GM12878 (cell line): ENCODE results near the gene TP63. TPM values are rescaled to one million over a fixed set of nuclear protein-coding genes. Genes with fewer than 3 reads are reported as not detected.

Experiments
- ATAC-seq: fragments of 200-7000 bp; cut with Tn5 transposase; 3 replicates; pipeline ENCODE4 v1.9.1; 2020; ENCODE audit warnings: mild to moderate bottlenecking, moderate library complexity
- BruUV-seq: library from RNA; stranded (reverse); fragments of 400-500 nt; replicated peaks from 2 replicates; lab custom pipeline; 2021; lab: Mats Ljungman, UMichigan
- CTCF ChIA-PET: fragments of 300-600 bp; sonication (Branson Sonifier 250); formaldehyde crosslinking; extraction: SDS; loops from one replicate; lab custom pipeline; 2021; ENCODE audit warnings: inconsistent platforms; lab: Yijun Ruan, JAX
- POLR2A ChIA-PET: fragments of 350-600 bp; formaldehyde crosslinking; extraction: SDS; loops from one replicate; lab custom pipeline; 2021; ENCODE audit warnings: inconsistent platforms; lab: Charles Lee
- RAD21 ChIA-PET: fragments of 300-600 bp; sonication (Branson Sonifier 250); formaldehyde crosslinking; loops from one replicate; lab custom pipeline; 2023; ENCODE audit warnings: antibody characterized with exemption; ENCODE audit not compliant: unreplicated experiment; lab: Charles Lee
- SMC1A ChIA-PET: fragments of 300-600 bp; sonication (Branson Sonifier 250); formaldehyde crosslinking; loops from one replicate; lab custom pipeline; 2023; ENCODE audit not compliant: unreplicated experiment, uncharacterized antibody; lab: Charles Lee
- DNase-seq: peaks from one replicate; pipeline ENCODE4 v3.0.0-alpha.2; 2011; ENCODE audit warnings: low read depth, low spot score
- FAIRE-seq: peaks from 3 replicates; lab custom pipeline; 2011; peaks lifted over from hg19 to GRCh38; lab: Jason Lieb, UNC
- H2AFZ ChIP-seq: 2 replicates; pipeline ENCODE4 v1.6.0; 2011; ENCODE audit warnings: low read depth, low read length, control low read depth; ENCODE audit not compliant: control insufficient read depth
- H3K27ac ChIP-seq: 2 replicates; pipeline ENCODE4 v1.5.1; 2011; ENCODE audit warnings: control low read depth; ENCODE audit not compliant: control insufficient read depth, insufficient read depth
- H3K27me3 ChIP-seq, 2 experiments: replicated peaks in 1 of 2; 2 replicates each; pipeline versions ENCODE4 v1.6.0 to v1.6.1; 2011; ENCODE audit warnings: low read length in 1 of 2; ENCODE audit not compliant: control insufficient read depth in 2 of 2, insufficient read depth in 2 of 2
- H3K36me3 ChIP-seq, 2 experiments: 2 replicates each; pipeline ENCODE4 v1.5.1; 2011; ENCODE audit warnings: low read length in 1 of 2; ENCODE audit not compliant: control insufficient read depth in 2 of 2, insufficient read depth in 2 of 2
- H3K4me1 ChIP-seq: 2 replicates; pipeline ENCODE4 v1.6.1; 2011; ENCODE audit warnings: mild to moderate bottlenecking, low read length, moderate library complexity, mixed read lengths; ENCODE audit not compliant: control insufficient read depth, insufficient read depth
- H3K4me2 ChIP-seq: 2 replicates; pipeline ENCODE4 v1.6.0; 2011; ENCODE audit warnings: control low read depth; ENCODE audit not compliant: control insufficient read depth, insufficient read depth
- H3K4me3 ChIP-seq: fragments of 200-600 bp; sonication (generic); 2 replicates; pipeline ENCODE4 v1.5.1; 2016
- H3K79me2 ChIP-seq: 2 replicates; pipeline ENCODE4 v1.6.0; 2011; ENCODE audit warnings: low read length; ENCODE audit not compliant: control insufficient read depth, insufficient read depth
- H3K9ac ChIP-seq: 2 replicates; pipeline ENCODE4 v1.8.0; 2011; ENCODE audit warnings: low read length, control low read depth, mixed read lengths; ENCODE audit not compliant: control insufficient read depth, insufficient read depth
- H3K9me3 ChIP-seq: replicated peaks from 3 replicates; pipeline ENCODE4 v1.5.1; 2011; ENCODE audit warnings: mild to moderate bottlenecking, low read length; ENCODE audit not compliant: control insufficient read depth, insufficient read depth
- H4K20me1 ChIP-seq: 2 replicates; pipeline ENCODE4 v1.6.0; 2011; ENCODE audit not compliant: control insufficient read depth, insufficient read depth
- EP300 ChIP-seq, 2 experiments: fragments of 150-350 bp in 1 of 2; IDR thresholded peaks; 2 replicates each; pipeline ENCODE4 v1.6.1; 2011 to 2012; ENCODE audit warnings: low read depth in 2 of 2, low read length in 2 of 2, borderline replicate concordance in 1 of 2, improper control_type of control experiment in 1 of 2, inconsistent platforms in 1 of 2; ENCODE audit not compliant: control insufficient read depth in 1 of 2
- MTA3 ChIP-seq: IDR thresholded peaks from 2 replicates; pipeline ENCODE4 v1.6.1; 2012; ENCODE audit warnings: low read length, inconsistent platforms, borderline replicate concordance
- RFX5 ChIP-seq: IDR thresholded peaks from 2 replicates; pipeline ENCODE4 v1.6.1; 2011; ENCODE audit warnings: low read depth, low read length, improper control_type of control experiment
- SP1 ChIP-seq: IDR thresholded peaks from one replicate; pipeline ENCODE4 v1.6.1; 2011; ENCODE audit warnings: low read depth, low read length
- SREBF2 ChIP-seq: IDR thresholded peaks from 2 replicates; pipeline ENCODE4 v1.6.1; 2012; ENCODE audit warnings: mild to moderate bottlenecking, low read length
- ZNF207 ChIP-seq: fragments of 450-650 bp; IDR thresholded peaks from 2 replicates; pipeline ENCODE4 v1.6.1; 2014; ENCODE audit warnings: antibody characterized with exemption, mild to moderate bottlenecking, borderline replicate concordance
- ZNF274 ChIP-seq: IDR thresholded peaks from one replicate; pipeline ENCODE4 v1.8.0; 2011; ENCODE audit not compliant: insufficient read length, insufficient read depth
- WGBS: methylation state at CpG from one replicate; pipeline ENCODE4 v1.1.6; 2016; ENCODE audit warnings: low lambda C conversion rate; ENCODE audit not compliant: insufficient replicate concordance, insufficient coverage; ENCODE audit errors: missing lambda C conversion rate; 5-methylcytosine and 5-hydroxymethylcytosine counted together
- in situ Hi-C: fragments of 300-500 bp; cut with MboI; formaldehyde crosslinking; loops from 9 replicates; pipeline ENCODE4 v1.14.3; 2018; ENCODE audit warnings: mixed read lengths
- intact Hi-C: fragments of 100-400 bp; cut with micrococcal nuclease; formaldehyde crosslinking; loops from one replicate; pipeline ENCODE4 v1.14.2; 2022; ENCODE audit not compliant: unreplicated experiment
- polyA plus RNA-seq, 11 experiments: library from polyadenylated mRNA; depleted of rRNA in 4 of 11; unstranded in 6 of 11; stranded (reverse) in 5 of 11; fragments of >200 nt; fragmentation: Nextera tagmentation in 4 of 11; fragmentation: Illumina TruSeq in 1 of 11; extraction: Ambion mirVana in 4 of 11; extraction: Trizol in 1 of 11; gene quantifications; 1 replicate in 1 of 11; 2 replicates in 10 of 11; pipeline versions ENCODE4 v1.2.1 to v1.2.3, GENCODE V29; 2011 to 2016; ENCODE audit warnings: inconsistent platforms in 2 of 11, missing spikeins in 2 of 11, low read depth in 1 of 11
- total RNA-seq, 4 experiments: library from RNA; depleted of rRNA in 3 of 4; stranded (reverse); fragments of >200 nt in 3 of 4; fragmentation: Illumina TruSeq in 1 of 4; extraction: Trizol in 1 of 4; gene quantifications; 2 replicates each; pipeline versions ENCODE4 v1.2.1 to v1.2.3, GENCODE V29; 2013 to 2021
- TF ChIP-seq, protein P1 (sequence below): fragments of 450-650 bp; IDR thresholded peaks from 2 replicates; pipeline ENCODE4 v1.6.1; 2017; ENCODE audit warnings: mild to moderate bottlenecking, moderate library complexity
- TF ChIP-seq, protein P2 (sequence below): fragments of 450-650 bp; IDR thresholded peaks from 2 replicates; pipeline ENCODE4 v1.6.1; 2016; ENCODE audit warnings: mild to moderate bottlenecking
- TF ChIP-seq, protein P3 (sequence below): fragments of 450-650 bp; IDR thresholded peaks from 2 replicates; pipeline ENCODE4 v1.6.1; 2014; ENCODE audit warnings: mild to moderate bottlenecking
- TF ChIP-seq, protein P4 (sequence below): fragments of 450-650 bp; IDR thresholded peaks from 2 replicates; pipeline ENCODE4 v1.6.1; 2018; ENCODE audit warnings: mild to moderate bottlenecking, low read depth, moderate library complexity; ENCODE audit not compliant: partially characterized antibody

The TP63 gene
- total and polyA plus RNA-seq, 10 of the 15 experiments (the other 5 are each of a cell fraction or from before 2014, with no cell fraction given), result 1.4 to 10.8 (median 6.2) TPM

DNA sequence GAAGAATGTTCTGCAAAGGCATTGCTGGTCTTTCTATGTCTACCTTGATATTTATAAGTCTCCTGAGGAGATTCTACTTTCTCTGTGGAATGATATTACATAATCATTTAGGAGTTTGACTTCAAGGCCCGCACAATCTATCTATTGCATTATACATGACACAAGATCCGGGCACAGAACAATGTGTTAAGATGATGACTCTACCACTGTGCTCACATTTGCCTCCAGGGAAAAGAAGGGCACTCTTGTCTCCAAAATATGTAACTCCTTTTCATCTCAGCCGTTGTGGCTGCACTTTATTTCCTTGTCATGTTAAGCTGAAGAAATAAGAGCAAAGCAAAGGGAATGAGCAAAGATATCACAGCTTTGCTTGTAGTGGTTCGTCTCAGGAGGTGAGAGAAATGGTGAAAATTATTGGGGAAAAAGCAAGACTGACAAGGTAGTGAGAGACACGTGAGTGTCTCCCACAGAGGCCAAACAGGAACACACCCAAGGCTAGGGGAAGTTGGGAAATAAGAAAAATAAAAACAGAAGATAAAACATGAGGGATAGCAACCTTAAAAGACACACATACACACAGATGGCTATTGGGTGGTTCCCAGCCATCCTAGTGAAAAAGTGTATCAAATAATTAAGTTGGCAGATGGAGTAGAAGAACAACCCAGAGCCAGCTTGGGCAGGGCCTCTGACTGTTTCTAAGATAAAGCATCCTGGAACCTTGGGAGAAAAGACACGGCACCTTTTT is 305.2 kb downstream of the TP63 start:
- DNase-seq, result no peak
- no peak for ATAC-seq
- no peaks in the 10 kb centered on the region for H3K9me3 ChIP-seq
- FAIRE-seq, result no peak
- no peak overlapping the region for H2AFZ ChIP-seq
- ChIA-PET RAD21 (no interaction called here), POLR2A (no interaction called here), SMC1A (interaction anchor here (0.7 kb wide), 1 partner anchor 577 kb away, joined by 3 read pairs; no protein-coding TSS in a partner anchor), CTCF (interaction anchor here (1.3 to 1.6 kb wide), 2 partner anchors 12 to 23 kb away, joined by 4 to 7 read pairs; no protein-coding TSS in a partner anchor)
- H4K20me1 ChIP-seq, result no peaks in the 10 kb centered on the region
- intact Hi-C loops, result no loop called here
- BruUV-seq, result no TSS peak
- H3K4me3 ChIP-seq, result no peak overlapping the region
- no peaks in the 10 kb centered on the region for H3K27me3 ChIP-seq
- no peak overlapping the region for H3K4me2 ChIP-seq
- H3K4me1 ChIP-seq, result no peaks in the 10 kb centered on the region
- 51% methylated on average over 6 of the region's 6 CpGs for WGBS
- no peaks in the 10 kb centered on the region for H3K79me2 ChIP-seq
- H3K27ac ChIP-seq, result no peak overlapping the region
- in situ Hi-C loops, result no loop called here
- no peak overlapping the region for H3K9ac ChIP-seq
- no peaks in the 10 kb centered on the region for H3K36me3 ChIP-seq
- no peak for TF ChIP-seq SP1
- no peak for TF ChIP-seq MTA3
- TF ChIP-seq, protein P1, sequence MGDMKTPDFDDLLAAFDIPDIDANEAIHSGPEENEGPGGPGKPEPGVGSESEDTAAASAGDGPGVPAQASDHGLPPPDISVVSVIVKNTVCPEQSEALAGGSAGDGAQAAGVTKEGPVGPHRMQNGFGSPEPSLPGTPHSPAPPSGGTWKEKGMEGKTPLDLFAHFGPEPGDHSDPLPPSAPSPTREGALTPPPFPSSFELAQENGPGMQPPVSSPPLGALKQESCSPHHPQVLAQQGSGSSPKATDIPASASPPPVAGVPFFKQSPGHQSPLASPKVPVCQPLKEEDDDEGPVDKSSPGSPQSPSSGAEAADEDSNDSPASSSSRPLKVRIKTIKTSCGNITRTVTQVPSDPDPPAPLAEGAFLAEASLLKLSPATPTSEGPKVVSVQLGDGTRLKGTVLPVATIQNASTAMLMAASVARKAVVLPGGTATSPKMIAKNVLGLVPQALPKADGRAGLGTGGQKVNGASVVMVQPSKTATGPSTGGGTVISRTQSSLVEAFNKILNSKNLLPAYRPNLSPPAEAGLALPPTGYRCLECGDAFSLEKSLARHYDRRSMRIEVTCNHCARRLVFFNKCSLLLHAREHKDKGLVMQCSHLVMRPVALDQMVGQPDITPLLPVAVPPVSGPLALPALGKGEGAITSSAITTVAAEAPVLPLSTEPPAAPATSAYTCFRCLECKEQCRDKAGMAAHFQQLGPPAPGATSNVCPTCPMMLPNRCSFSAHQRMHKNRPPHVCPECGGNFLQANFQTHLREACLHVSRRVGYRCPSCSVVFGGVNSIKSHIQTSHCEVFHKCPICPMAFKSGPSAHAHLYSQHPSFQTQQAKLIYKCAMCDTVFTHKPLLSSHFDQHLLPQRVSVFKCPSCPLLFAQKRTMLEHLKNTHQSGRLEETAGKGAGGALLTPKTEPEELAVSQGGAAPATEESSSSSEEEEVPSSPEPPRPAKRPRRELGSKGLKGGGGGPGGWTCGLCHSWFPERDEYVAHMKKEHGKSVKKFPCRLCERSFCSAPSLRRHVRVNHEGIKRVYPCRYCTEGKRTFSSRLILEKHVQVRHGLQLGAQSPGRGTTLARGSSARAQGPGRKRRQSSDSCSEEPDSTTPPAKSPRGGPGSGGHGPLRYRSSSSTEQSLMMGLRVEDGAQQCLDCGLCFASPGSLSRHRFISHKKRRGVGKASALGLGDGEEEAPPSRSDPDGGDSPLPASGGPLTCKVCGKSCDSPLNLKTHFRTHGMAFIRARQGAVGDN, result no peak
- TF ChIP-seq EP300 (IDR thresholded peaks at IDR 0.05; ENCODE audit: borderline replicate concordance in 1 of 2, control insufficient read depth in 1 of 2, low read depth in 2 of 2, low read length in 2 of 2), result no peak
- TF ChIP-seq ZNF274, result no peak
- no peak for TF ChIP-seq ZNF207
- TF ChIP-seq, protein P2, sequence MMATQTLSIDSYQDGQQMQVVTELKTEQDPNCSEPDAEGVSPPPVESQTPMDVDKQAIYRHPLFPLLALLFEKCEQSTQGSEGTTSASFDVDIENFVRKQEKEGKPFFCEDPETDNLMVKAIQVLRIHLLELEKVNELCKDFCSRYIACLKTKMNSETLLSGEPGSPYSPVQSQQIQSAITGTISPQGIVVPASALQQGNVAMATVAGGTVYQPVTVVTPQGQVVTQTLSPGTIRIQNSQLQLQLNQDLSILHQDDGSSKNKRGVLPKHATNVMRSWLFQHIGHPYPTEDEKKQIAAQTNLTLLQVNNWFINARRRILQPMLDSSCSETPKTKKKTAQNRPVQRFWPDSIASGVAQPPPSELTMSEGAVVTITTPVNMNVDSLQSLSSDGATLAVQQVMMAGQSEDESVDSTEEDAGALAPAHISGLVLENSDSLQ, result no peak
- no peak for TF ChIP-seq RFX5
- TF ChIP-seq, protein P3, sequence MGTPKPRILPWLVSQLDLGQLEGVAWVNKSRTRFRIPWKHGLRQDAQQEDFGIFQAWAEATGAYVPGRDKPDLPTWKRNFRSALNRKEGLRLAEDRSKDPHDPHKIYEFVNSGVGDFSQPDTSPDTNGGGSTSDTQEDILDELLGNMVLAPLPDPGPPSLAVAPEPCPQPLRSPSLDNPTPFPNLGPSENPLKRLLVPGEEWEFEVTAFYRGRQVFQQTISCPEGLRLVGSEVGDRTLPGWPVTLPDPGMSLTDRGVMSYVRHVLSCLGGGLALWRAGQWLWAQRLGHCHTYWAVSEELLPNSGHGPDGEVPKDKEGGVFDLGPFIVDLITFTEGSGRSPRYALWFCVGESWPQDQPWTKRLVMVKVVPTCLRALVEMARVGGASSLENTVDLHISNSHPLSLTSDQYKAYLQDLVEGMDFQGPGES, result no peak
- no peak for TF ChIP-seq SREBF2
- TF ChIP-seq, protein P4, sequence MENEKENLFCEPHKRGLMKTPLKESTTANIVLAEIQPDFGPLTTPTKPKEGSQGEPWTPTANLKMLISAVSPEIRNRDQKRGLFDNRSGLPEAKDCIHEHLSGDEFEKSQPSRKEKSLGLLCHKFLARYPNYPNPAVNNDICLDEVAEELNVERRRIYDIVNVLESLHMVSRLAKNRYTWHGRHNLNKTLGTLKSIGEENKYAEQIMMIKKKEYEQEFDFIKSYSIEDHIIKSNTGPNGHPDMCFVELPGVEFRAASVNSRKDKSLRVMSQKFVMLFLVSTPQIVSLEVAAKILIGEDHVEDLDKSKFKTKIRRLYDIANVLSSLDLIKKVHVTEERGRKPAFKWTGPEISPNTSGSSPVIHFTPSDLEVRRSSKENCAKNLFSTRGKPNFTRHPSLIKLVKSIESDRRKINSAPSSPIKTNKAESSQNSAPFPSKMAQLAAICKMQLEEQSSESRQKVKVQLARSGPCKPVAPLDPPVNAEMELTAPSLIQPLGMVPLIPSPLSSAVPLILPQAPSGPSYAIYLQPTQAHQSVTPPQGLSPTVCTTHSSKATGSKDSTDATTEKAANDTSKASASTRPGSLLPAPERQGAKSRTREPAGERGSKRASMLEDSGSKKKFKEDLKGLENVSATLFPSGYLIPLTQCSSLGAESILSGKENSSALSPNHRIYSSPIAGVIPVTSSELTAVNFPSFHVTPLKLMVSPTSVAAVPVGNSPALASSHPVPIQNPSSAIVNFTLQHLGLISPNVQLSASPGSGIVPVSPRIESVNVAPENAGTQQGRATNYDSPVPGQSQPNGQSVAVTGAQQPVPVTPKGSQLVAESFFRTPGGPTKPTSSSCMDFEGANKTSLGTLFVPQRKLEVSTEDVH, result no peak
